HUDEP-2 (cell line): ENCODE measurements around the gene TTC21A.

ENCODE experiments used
- DNase-seq, 76 experiments: peaks; one replicate each; lab custom pipeline; 2025; ENCODE audit not compliant: unreplicated experiment in 76 of 76; lab: John Stamatoyannopoulos, UW

The TTC21A gene

GRCh38 chr3:39096775-39097174, 10.7 kb upstream of the TTC21A start:
- DNase-seq: no peak

GRCh38 chr3:39097716-39098472, 9.6 kb upstream of the TTC21A start:
- no peak for DNase-seq

GRCh38 chr3:39098473-39099000, 8.9 kb upstream of the TTC21A start:
- DNase-seq: no peak

- no peak for DNase-seq
These were observed 8.2 kb upstream of the TTC21A start for GRCh38 chr3:39099242-39099641.

GRCh38 chr3:39099738-39100499, 7.6 kb upstream of the TTC21A start:
- DNase-seq: no peak

GRCh38 chr3:39100500-39100886, 7.0 kb upstream of the TTC21A start:
- DNase-seq: no peak

GRCh38 chr3:39101022-39101689, 6.3 kb upstream of the TTC21A start:
- DNase-seq: peak in 35 of 76 experiments; percentile 4 to 59 (median 25)

- DNase-seq: no peak
These were observed 4.8 kb upstream of the TTC21A start for GRCh38 chr3:39102504-39103323.

- DNase-seq: peak in 3 of 76 experiments; percentile 8 to 23 (median 13)
These were observed 4.2 kb upstream of the TTC21A start for GRCh38 chr3:39103324-39103693.

- peak in 2 of 76 experiments; percentile 5 to 16 for DNase-seq
These were observed 3.5 kb upstream of the TTC21A start for GRCh38 chr3:39103791-39104552.

- peak in 1 of 76 experiments; percentile 13 for DNase-seq
These were observed 2.4 kb upstream of the TTC21A start for GRCh38 chr3:39104961-39105686.

- DNase-seq: no peak
These were observed 1.8 kb upstream of the TTC21A start for GRCh38 chr3:39105687-39106063.

GRCh38 chr3:39106281-39106811, 1.1 kb upstream of the TTC21A start:
- DNase-seq: no peak

GRCh38 chr3:39106851-39107387, 561 bp upstream of the TTC21A start:
- peak in 5 of 76 experiments; percentile 9 to 31 (median 25) for DNase-seq

- no peak for DNase-seq
These were observed 775 bp downstream of the TTC21A start for GRCh38 chr3:39108200-39108710.

GRCh38 chr3:39109086-39109485, 1.6 kb downstream of the TTC21A start:
- no peak for DNase-seq

- peak in 1 of 76 experiments; percentile 5 for DNase-seq
These were observed 2.7 kb downstream of the TTC21A start for GRCh38 chr3:39110041-39110639.

- no peak for DNase-seq
These were observed 4.6 kb downstream of the TTC21A start for GRCh38 chr3:39112113-39112512.
